ENCODE measurements around the gene IGFBPL1. TPM values are rescaled to one million over a fixed set of nuclear protein-coding genes. Genes with fewer than 3 reads are reported as not detected.
A peak's percentile ranks its signal among the peaks of the same experiment; 100 is the strongest.

IGFBPL1 gene
- total RNA-seq, 2 donors from 2014 or later = 2.3 to 3.3 TPM

DNA sequence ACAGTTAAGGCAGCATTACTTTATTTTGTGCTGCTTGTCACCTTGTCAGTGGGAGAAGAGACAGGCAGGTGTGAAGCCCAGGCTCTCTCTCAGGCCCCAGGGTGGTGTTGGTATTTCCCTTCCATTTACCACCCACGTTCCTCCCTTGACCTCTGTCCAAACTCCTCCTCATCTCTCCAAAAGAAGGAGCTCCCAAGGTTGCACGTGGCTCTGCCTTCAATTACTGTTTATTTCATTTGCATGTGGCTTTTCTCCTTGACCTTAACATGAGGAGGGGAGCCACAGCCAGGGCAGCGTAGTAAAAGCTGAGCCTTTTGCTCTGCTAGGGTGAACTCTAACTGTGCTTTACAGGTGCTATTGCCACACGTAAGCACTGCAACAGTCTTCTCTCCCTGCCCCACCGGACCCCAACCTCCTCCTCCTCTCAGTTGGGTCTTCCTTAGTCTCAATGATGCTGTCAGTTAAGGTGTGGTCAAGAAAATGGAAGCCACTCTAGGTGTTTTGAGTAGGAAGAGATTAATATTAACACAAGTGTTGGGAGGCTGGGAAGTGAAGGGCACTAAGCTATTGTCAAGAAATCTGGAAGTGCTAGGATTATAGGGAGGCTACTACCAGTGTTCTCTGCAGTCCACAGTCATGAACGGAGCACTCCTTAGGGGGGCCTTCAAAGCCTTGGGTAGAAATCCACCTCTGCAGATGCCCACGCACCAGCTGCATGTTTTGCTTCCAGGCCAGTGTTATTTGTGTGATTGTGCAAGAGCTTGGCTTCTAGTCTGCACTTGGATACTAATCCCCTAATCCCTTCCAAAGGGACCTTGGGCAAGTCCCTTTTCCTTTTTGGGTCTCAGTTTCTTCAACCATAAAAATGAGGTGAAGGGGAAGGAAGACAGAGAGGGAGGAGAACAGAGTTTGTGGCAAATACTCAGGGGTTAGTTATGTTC lies 35.7 kb downstream of the IGFBPL1 start:
- intact Hi-C loops (cut with DNase I) = no loop called here
- Histone ChIP-seq H3K36me3 (replicated peaks in 1 of 2; ENCODE audit: insufficient read depth in 1 of 2, low read depth in 2 of 2) (no peaks in the 10 kb centered on the region), H3K9me3 (peaks cover 0 to 6% (median 0%) of the 10 kb centered on the region in 3 donors), H3K4me3 (no peak overlapping the region), H3K27me3 (no peaks in the 10 kb centered on the region), H3K4me1 (peaks cover 29% of the 10 kb centered on the region), H3K27ac (no peak overlapping the region)
- TF ChIP-seq, protein P1, sequence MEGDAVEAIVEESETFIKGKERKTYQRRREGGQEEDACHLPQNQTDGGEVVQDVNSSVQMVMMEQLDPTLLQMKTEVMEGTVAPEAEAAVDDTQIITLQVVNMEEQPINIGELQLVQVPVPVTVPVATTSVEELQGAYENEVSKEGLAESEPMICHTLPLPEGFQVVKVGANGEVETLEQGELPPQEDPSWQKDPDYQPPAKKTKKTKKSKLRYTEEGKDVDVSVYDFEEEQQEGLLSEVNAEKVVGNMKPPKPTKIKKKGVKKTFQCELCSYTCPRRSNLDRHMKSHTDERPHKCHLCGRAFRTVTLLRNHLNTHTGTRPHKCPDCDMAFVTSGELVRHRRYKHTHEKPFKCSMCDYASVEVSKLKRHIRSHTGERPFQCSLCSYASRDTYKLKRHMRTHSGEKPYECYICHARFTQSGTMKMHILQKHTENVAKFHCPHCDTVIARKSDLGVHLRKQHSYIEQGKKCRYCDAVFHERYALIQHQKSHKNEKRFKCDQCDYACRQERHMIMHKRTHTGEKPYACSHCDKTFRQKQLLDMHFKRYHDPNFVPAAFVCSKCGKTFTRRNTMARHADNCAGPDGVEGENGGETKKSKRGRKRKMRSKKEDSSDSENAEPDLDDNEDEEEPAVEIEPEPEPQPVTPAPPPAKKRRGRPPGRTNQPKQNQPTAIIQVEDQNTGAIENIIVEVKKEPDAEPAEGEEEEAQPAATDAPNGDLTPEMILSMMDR (IDR thresholded peaks at IDR 0.05) = no peak
- 39 to 50% methylated on average over 7 of the region's 7 CpGs for WGBS, 2 donors
- ATAC-seq (no peak), DNase-seq (no peak)

DNA sequence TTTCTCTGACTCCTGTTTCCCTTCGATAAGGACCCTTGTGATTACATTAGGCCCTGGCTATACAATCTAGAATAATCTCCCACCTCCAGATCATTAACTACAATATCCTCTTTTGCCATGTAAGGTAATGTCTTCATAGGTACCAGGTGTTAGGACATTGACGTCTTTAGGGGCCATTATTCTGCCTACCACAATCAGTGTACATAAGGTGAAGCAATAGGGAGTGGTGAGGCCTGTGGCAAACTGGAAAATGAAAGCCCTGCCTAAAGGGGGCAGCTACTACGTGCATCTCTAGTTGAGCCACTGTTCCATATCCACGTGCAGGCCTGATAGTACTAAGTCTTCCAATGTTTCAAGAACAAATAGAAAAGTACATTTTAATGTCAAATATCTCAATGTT lies 36.5 kb downstream of the IGFBPL1 start:
- no peak for TF ChIP-seq POLR2A (IDR thresholded peaks at IDR 0.05)
- TF ChIP-seq, protein P1 (IDR thresholded peaks at IDR 0.05) = no peak
- no peak overlapping the region for H3K4me3 ChIP-seq
- H3K4me1 ChIP-seq = peaks cover 22% of the 10 kb centered on the region
- WGBS, 2 donors = 86 to 94% methylated on average over 4 of the region's 4 CpGs
- H3K27me3 ChIP-seq = no peaks in the 10 kb centered on the region
- no peaks in the 10 kb centered on the region for H3K36me3 ChIP-seq (replicated peaks in 1 of 2; ENCODE audit: insufficient read depth in 1 of 2, low read depth in 2 of 2)
- intact Hi-C loops (cut with DNase I) = no loop called here
- H3K9me3 ChIP-seq = peaks cover 0 to 6% (median 0%) of the 10 kb centered on the region in 3 donors
- DNase-seq = no peak
- H3K27ac ChIP-seq = no peak overlapping the region
- no peak for ATAC-seq

DNA sequence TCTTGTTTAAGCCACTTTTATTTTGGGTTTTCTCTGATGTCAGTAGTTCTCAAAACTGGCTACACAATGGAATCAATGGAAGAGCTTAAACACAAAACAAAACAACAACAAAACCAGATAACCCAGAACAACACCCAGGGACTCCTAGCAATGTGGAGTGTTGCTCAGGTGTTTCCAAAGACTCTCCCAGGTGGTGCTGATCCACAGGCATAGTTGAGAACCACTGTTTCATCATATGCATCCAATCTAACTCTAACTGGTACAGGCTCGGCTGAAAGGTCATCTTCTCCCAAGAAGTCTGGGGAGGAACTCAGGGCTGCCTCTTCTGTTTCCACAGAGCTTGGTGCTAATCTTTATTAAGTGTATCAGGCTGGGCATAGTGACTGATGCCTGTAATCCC lies 37.2 kb downstream of the IGFBPL1 start:
- Histone ChIP-seq H3K27ac (peak overlapping the region in 1 of 4 donors; percentile 52), H3K4me1 (peaks cover 23% of the 10 kb centered on the region), H3K4me3 (no peak overlapping the region), H3K9me3 (peaks cover 0 to 6% (median 0%) of the 10 kb centered on the region in 3 donors), H3K27me3 (no peaks in the 10 kb centered on the region), H3K36me3 (replicated peaks in 1 of 2; ENCODE audit: insufficient read depth in 1 of 2, low read depth in 2 of 2) (no peaks in the 10 kb centered on the region)
- WGBS, 2 donors = 50 to 100% methylated on average over 1 of the region's 1 CpG
- no peak for DNase-seq
- intact Hi-C loops (cut with DNase I) = no loop called here
- TF ChIP-seq, protein P1 (IDR thresholded peaks at IDR 0.05) = no peak
- TF ChIP-seq POLR2A (IDR thresholded peaks at IDR 0.05) = no peak
- no peak for ATAC-seq

DNA sequence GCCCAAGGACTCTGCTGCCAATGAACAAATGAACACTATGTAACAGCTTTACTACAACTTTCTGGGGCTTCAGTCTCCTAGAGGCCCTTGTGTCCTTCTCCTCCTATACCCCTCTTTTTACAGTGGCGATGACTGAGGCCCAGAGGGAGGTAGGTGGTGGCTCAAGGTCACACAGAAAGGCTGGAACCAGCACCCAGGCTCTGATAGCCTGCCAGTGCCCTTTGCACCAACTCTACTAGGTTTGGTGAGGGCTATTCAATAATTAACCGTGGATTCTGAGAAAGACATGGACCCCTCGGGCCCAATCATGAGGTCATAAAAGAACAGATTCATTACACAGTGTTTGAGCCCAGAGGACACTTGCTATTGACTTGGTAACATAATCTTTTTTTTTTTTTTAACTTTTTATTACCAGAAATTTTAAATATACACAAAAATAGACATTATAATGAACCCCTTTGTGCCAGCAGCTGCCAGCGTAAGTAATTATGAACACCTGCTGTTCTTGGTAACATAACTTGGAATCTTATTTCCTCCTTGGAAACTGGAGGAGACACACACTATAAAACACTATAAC lies 37.8 kb downstream of the IGFBPL1 start:
- no peak for TF ChIP-seq POLR2A (IDR thresholded peaks at IDR 0.05)
- TF ChIP-seq, protein P1 (IDR thresholded peaks at IDR 0.05) = no peak
- H3K27me3 ChIP-seq = no peaks in the 10 kb centered on the region
- intact Hi-C loops (cut with DNase I) = no loop called here
- ATAC-seq = peak; percentile 25
- peaks cover 0 to 6% (median 0%) of the 10 kb centered on the region in 3 donors for H3K9me3 ChIP-seq
- DNase-seq = peak in 1 of 4 donors; percentile 29
- H3K27ac ChIP-seq = peak overlapping the region in 2 of 4 donors; percentile 50 to 52
- H3K4me1 ChIP-seq = peaks cover 26% of the 10 kb centered on the region
- no peaks in the 10 kb centered on the region for H3K36me3 ChIP-seq (replicated peaks in 1 of 2; ENCODE audit: insufficient read depth in 1 of 2, low read depth in 2 of 2)
- no peak overlapping the region for H3K4me3 ChIP-seq
- 34 to 49% methylated on average over 4 of the region's 4 CpGs for WGBS, 2 donors
